GM21528 (cell line): ENCODE results near the gene PRF1.

Experiments
- ATAC-seq: cut with Tn5 transposase; IDR thresholded peaks from one replicate; pipeline ENCODE4 v1.9.1; 2021; ENCODE audit warnings: mild to moderate bottlenecking, moderate library complexity; ENCODE audit not compliant: unreplicated experiment, low FRiP score

Gene PRF1

GRCh38 chr10:70596110-70596798 lies 6.3 kb downstream of the PRF1 start:
- no peak for ATAC-seq

DNA sequence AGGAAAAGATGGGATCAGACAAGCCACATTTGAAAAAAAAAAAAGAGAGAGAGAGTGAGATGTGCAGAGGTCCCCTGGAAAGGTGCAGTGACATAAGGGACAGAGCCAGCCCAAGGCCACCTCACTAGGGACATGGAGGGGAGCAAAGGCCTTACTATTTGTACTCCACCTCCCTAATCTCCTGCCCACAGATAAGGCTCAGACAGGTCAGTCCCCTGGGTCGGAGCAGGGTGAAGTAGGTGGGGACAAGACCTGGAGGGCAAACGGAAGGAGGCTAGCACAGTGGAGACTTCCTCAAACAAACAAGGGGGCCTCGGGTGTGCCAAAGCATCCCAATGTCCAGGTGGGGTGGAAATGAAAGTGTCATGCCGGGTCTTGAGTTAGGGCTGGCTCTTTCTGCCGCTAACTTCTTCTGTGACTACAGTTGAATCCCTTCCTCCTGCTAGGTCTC lies 7.0 kb downstream of the PRF1 start:
- ATAC-seq: no peak

DNA sequence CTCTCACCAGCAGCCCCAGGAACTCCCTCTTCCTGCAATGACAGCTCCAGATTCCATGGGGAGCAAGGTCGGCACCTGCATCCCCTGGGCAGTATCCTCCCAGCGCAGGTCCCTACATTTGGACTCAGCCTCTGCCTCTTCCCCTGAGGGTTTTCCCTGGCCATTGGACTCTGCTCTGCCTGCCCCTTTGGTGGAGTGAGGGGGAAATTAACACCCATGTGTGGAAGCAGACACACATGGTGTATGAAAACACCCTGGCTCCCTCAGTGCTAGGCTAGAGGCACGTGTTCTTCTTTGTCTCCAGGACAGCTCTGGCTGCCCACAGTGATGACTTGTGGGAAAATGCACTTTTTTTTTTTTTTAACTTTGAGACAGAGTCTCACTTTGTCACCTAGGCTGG lies 8.4 kb downstream of the PRF1 start:
- no peak for ATAC-seq

DNA sequence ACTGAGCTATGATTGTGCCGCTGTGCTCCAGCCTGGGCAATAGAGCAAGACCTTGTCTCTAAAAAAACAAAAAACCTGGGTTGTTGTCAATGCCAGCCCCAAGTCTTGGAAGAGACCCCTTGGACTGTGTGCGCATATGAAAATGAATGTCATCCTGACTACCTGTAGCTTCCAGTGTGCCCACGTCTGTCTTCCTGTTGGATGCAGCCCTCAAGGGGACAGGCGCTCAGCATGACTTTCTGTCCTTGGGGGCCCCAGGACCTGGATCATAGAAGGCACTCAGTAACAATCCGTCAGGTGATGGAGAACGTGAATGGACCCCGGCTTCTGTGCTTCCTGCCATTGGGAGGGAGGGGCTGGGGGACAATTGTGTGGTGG lies 9.0 kb downstream of the PRF1 start:
- ATAC-seq: no peak

GRCh38 chr10:70592746-70593512 lies 9.6 kb downstream of the PRF1 start:
- no peak for ATAC-seq

DNA sequence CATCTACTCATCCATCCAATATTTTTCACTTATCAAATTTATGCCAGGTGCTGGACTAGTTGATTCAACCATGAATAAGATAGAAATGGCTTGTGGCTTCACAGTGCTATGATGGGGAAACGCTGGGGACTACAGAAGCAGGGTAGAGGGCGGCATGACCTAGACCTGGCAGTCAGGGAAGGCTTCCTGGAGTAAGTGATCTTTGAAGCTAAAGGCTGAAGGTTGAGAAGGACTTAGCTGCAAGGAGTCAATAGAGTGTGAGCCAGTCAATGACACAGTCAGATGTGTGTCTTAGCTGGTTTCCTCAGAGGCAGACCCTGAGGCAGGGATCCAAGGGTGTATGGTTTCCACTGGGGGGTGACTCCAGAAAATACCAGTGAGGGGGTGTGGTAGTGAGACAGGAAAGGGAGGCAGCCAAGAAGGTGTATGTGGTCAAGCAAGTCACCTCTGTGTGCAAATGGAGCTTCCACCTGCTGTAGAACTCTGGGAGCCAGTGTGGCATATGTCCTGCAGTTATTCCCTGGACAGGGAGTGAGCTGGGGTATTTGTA lies 10.3 kb downstream of the PRF1 start:
- no peak for ATAC-seq

DNA sequence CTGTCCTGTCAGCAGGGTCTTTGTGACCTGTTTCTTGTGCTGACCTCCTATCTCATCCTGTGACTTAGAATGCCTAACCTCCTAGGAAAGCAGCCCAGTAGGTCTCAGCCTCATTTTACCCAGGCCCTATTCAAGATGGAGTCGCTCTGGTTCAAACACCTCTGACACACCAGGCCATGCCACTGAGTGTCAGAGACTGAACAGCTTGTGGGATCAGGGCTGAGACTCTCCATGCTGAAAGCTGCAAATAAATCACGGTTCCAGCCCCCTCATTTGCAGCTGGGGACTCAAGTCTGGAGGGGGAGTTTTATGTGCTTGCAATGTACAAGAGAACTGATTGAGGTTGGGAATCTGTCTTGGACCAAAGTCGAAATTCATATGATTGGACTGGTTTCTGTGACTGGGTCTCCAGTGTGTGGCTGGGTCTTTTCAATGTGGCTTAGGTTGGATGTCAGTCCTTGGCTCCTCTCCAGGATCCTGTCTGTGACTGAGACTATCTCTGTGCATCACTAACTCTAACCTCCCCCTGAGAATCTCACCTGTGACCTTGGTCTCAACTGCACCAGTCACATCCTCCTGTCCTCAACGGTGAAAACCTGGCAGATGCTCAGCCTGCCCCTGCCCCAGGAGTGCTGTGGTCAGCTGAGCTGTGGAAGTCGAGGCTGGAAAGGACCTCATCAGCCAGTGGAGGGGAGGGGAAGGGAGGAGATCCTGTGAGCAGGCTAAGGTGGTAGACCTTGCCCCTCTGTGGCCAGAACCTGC lies 11.7 kb downstream of the PRF1 start:
- ATAC-seq: no peak

DNA sequence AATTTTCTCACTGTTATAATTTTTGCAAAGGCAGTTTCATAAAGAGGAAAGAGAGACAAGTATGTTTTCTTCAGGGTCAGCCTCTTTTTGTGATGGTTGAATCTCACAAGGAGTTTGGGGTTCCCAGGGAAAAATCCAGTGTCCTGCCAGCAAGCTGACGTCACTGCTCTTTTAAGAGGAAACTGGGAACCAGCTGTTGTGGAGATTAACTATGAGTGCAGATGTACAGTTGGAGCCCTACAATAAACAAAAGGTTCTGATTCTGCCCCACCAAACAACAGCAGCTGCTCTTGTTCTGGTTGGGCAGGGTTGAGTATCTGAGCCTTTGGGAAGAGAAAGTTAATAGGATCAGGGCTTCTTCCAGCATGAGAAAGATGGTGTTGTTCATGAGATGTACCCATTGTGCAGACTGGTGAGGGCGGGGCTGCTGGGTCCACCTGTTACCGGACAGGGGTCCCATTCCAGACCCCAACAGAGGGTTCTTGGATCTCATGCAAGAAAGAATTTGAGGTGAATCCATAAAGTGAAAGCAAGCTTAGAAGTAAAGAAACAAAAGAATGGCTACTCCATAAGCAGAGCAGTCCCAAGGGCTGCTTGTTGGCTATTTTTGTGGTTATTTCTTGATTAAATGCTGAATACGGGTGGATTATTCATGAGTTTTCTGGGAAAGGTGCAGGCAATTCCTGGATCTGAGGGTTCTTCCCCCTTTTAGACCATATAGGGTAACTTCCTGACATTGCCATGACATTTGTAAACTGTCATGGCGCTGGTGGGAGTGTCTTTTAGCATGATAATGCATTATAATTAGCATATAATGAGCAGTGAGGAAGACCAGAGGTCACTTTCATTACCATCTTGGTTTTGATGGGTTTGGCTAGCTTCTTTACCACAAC lies 12.5 kb downstream of the PRF1 start:
- no peak for ATAC-seq

GRCh38 chr10:70588859-70589570 lies 13.5 kb downstream of the PRF1 start:
- ATAC-seq: no peak

- no peak for ATAC-seq
Measured at GRCh38 chr10:70588255-70588654, 14.3 kb downstream of the PRF1 start.

GRCh38 chr10:70587045-70587658 lies 15.4 kb downstream of the PRF1 start:
- ATAC-seq: no peak

- no peak for ATAC-seq
Measured at GRCh38 chr10:70586348-70586930, 16.1 kb downstream of the PRF1 start.

DNA sequence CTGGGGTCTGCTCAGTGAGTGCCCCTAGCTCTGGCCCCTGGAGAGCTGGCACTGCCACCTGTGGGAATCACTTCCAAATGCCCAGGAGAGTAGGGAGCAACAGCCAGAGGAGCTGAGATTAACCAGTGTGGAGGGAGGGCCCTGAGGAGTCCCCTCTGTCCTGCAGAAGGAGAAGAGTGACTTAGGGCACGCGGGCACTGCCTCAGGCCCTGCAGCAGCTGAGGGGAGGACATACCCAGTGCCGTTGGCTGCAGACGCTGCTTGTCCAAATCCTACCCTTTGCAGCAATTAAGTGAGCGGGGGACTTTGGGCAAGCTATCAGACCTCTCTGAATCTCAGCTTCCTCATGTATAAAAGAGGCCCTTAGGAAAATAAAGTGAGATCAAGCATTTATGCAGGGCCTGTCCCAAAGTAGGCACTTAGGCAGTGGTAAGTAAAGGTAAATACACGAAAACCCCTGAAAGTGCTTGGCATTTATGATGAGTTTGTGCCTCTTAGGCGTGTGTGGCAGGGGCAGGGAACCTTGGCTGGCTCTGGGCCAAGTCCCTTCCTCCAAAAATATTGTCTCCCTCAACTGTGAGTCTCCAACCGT lies 16.9 kb downstream of the PRF1 start:
- no peak for ATAC-seq

DNA sequence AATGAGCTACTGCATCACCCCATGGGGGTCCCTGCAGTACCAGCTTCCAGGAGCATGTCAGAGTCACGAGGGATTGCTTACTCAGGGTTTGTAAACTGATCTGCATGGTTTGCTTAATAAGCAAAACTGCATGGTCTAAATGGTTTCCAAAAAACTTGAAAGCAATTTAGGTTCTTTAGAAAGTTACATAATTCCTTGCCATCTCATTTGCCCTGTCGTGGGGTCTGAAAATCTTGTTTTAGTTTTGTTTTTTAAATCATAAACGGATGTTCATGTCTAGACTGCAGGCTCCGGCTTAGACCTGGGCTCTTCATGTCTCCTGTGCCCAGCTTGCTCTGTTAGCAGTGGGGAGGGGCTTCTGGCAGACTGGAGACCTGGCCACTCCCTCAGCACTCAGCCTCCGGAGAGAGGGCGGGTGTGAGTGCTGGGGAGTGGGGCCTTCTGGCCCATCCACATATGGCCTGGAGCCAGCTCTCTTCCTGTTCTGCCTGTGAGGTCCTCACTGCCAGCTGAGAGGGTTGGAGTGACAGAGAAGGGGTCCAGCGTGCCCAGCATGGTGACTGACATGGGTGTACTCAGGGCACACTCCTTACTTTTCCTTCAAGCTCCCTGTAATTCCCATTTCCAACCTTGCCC lies 17.5 kb downstream of the PRF1 start:
- ATAC-seq: no peak

GRCh38 chr10:70584366-70584765 lies 18.2 kb downstream of the PRF1 start:
- no peak for ATAC-seq

DNA sequence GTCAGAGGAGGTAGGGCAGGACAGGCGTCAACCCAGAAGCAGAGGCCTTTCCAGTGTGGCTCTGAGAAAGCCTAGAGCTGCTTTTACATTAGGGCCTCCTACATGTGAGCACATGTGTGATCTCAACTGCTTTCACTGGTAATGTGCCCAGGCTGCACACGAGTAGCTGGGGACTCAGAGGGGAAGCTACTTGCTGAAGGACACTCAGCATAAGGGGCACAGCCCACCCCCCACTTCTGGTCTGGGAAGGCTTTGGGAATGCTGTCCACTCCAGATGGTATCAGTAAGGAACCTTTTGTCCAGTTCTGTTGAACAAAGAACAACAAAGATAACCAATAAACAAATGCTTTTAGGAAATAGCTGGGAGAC lies 18.9 kb downstream of the PRF1 start:
- ATAC-seq: no peak

GRCh38 chr10:70582793-70583668 lies 19.5 kb downstream of the PRF1 start:
- ATAC-seq: no peak
